ENCODE results near the gene TRMT1.

DNA sequence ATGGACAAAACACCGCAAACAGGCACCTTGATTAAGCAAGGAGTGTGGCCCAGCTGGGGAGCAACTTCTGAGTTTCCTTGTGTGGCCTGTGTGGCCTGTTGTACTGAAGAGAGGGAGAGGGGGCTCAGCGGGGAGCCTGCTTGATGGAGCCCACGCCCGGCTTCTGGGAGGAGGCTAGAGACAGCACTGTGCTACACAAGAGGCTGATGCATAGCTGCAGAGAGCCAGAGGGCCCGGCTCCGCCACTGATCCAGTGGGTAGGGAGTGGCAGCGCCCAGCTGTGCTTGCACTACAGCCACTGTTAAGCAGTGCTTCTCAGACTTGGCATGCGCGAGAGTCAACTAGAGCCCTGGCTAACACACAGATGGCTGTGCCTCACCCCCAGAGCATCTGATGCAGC is 32.9 kb downstream of the TRMT1 start:
- TF ChIP-seq, protein P1, sequence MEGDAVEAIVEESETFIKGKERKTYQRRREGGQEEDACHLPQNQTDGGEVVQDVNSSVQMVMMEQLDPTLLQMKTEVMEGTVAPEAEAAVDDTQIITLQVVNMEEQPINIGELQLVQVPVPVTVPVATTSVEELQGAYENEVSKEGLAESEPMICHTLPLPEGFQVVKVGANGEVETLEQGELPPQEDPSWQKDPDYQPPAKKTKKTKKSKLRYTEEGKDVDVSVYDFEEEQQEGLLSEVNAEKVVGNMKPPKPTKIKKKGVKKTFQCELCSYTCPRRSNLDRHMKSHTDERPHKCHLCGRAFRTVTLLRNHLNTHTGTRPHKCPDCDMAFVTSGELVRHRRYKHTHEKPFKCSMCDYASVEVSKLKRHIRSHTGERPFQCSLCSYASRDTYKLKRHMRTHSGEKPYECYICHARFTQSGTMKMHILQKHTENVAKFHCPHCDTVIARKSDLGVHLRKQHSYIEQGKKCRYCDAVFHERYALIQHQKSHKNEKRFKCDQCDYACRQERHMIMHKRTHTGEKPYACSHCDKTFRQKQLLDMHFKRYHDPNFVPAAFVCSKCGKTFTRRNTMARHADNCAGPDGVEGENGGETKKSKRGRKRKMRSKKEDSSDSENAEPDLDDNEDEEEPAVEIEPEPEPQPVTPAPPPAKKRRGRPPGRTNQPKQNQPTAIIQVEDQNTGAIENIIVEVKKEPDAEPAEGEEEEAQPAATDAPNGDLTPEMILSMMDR (conservative IDR thresholded peaks at IDR 0.05), result no peak
- TF ChIP-seq ZFX (IDR thresholded peaks at IDR 0.05), result no peak

All from C4-2B (cell line).